ENCODE results near the gene TSPAN18.

Gene TSPAN18

GRCh38 chr11:44823006-44823405 is 96.2 kb downstream of the TSPAN18 start:
- DNase-seq (ENCODE audit: low spot score) = no peak

DNA sequence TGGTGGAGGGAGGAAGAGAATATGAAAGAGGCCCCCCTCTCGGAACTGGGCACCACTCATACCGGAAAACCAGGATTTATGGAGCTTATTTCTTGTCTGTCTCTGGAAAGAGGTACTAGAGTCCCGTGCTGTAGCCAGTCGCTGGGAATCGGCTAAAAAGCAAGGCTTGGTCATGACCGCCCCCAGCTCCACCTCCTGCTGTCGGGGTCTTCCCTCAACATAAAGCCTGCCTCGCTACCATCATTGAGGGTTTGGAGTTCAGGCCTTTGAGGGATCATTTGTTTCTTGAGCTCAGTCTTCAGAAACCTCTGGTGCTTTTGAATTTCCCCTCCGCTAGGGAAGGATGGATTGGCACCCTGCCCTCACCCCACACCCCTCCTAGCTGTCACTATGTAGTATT is 97.1 kb downstream of the TSPAN18 start:
- DNase-seq (ENCODE audit: low spot score) = no peak

DNA sequence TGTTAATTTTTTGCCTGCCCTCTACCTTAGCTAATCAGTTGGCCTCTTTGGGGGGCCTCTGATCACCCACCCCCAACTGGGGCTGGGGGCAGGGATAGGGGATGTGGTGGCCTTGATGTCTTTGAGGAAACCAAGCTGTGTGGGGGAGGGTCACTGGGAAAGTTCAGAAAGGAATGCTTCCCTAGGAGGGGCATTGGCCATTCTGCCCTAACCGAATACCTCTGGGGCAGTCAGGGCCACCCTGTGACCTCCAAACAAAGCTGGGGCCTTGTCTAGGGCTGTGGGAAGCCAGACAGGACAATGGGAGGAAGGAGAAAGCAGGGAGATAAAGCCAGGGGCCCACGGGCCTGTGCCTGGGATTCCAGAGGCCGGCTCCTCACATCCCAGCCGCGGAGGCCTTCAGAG is 97.5 kb downstream of the TSPAN18 start:
- DNase-seq (ENCODE audit: low spot score) = no peak

- DNase-seq (ENCODE audit: low spot score) = no peak
Observed at GRCh38 chr11:44825058-44825785, 98.5 kb downstream of the TSPAN18 start.

DNA sequence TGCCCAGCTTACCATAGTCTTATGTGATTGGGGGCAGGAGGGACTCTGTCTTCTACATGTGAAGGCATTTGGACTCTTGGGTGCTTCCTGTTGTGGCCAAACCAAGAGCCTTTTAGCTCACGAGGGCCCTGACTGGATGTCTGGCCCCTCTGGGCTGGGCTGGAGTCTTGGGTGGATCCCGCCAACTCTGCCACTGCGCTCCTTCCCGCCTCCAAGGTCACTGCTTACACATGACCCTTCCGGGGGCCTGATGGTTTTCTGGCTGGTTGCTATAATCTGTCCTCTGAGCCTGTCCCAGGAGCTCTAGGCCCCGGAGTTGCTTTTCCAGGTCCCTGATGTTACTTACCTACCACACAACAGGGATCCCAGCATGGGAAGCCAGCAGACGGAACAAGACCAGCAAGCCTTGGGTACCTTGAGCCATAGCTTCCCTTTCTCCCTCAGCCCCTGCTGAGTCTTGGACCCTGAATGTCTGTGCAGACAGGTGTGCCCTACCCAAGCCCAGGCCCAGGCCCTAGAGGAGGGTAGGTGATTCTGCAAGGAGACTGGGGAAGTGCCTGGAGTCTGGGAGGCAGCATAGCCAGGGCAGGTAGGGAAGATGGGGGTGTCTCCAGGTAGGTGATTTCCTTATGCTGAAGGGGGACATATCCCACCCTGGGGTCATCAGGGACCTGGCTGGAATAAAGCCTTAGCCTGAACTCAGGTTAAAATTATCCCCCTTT is 100.3 kb downstream of the TSPAN18 start:
- DNase-seq (ENCODE audit: low spot score) = no peak

DNA sequence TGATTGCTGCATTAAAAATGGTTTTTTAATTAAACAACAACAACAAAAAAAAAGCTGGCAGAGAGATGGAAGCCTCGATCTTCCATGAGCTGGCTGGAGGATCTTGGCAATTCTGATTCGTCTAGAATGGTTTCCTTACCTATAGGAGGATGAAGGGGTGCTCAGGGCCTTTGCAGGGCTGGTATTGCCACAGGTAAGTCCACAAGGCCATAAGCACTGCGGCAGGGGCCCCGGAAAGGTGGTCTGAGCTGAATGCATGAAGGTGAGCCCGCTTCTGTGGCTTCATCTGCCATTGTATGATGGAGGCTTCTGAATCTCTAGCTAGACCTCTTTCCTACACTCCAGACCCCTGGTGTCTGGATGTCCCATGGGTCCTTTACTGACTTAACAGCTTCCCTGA is 101.5 kb downstream of the TSPAN18 start:
- DNase-seq (ENCODE audit: low spot score) = no peak

DNA sequence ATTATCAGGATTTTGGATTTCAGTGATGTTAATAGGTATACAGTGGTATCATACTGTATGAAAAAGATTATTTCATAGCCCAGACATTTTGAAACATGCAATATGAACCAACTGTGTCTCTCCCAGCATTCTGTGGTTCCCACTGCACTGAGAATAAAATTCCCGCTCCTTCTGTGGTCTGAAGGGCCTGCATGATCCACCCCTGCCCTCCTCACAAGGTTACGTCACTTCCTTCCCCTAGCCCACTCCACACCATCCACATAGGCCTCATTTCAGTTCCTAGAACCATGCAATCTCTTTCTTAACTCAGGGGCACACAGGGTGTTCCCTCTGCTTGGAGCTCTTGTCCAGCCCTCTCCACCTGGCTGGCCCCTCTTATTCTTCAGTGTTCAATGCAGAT is 103.1 kb downstream of the TSPAN18 start:
- no peak for DNase-seq (ENCODE audit: low spot score)

DNA sequence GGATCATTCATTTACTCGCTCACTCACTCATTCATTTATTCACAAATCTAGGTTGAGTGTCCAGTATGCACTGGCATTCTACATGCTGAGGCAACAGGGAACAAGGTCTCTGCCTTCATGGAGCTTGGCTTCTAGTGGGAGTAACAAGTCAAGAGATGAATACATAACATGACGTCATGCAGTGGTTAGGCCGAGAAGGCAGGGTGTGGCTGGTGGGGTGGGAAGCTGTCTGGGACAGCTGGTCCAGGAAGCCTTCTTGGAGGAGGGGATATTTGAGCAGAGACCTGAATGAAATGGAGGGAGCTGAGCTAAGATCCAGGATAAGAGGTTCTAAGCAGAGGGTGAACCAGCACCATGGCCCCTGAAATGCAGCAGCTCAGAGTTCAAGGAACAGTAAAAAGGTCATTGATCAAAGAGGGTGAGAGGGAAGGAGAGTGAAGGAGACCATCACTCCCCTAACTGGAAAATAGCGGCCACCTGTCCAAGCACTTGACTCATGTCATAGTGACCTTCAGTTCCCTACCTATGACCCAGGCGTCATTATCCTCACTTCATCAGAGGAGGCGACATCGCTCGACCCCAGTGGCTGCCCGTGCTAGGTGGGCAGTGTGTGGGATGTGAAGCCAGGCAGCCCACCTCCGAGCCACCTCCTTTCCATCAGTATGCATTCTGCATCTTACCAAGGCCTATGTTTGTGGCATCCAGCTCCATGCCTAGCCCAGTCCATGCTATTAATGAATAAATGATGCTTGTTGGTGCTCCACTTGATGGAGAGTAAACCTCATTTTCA is 105.0 kb downstream of the TSPAN18 start:
- no peak for DNase-seq (ENCODE audit: low spot score)

GRCh38 chr11:44832452-44832851 is 105.7 kb downstream of the TSPAN18 start:
- no peak for DNase-seq (ENCODE audit: low spot score)

DNA sequence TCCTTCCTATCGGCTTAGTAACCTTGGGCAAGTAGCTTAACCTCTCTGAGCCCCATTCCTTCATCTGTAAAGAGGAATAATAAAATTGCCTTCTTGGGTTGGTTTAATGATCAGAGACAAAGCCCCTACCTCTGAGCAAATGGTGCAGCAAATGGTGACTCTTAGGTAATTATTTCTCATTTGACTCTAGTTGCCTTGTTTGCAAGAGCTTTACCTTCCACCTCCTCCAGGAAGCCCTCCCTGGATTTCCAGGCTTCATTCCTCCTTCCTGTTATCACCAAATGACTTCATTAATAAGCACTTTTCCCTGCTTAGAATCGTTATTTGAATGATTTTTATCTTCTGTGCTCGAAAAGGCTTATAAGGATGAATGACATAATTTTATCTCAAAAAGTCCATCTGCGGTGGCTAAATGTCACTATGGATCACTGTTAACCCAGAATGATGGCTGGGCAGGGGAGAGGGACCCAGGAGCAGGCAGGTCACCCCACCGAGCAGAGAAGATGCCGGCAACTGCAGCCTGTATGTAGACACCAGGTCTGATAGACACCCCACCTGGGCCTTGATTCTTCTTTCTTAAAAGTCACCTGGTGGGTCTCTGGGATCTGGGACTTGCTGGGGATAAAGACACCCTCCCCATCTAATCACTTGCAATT is 106.6 kb downstream of the TSPAN18 start:
- DNase-seq (ENCODE audit: low spot score) = no peak

DNA sequence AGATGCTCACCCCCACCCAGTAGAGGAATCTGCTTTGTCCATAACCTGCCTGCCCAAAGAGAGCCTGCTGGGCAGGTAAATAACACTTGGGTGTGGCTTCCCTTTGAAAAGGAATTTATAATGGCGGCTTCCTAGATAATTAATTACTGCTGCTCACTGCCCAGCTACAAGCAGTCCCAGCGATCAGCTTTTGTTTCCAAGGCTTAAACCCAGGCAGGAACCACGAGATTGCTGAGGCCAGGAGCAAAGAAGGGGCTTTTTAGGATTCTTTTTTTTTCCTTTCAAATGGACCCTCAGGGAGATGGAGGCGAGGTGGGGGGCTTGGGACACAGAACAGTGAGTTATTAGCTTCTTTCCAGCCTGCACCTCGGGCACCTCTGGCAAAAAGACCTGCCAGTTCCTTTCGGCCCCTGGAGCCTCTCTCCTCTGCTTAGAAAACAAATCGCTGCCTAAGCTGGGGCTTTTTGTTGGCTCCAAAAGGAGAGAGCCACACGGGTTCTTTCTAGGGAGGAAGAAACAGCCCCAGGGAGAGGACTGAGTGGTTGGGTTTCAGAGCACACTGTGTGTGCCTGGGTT is 107.2 kb downstream of the TSPAN18 start:
- peak; percentile 3 for DNase-seq (ENCODE audit: low spot score)

DNA sequence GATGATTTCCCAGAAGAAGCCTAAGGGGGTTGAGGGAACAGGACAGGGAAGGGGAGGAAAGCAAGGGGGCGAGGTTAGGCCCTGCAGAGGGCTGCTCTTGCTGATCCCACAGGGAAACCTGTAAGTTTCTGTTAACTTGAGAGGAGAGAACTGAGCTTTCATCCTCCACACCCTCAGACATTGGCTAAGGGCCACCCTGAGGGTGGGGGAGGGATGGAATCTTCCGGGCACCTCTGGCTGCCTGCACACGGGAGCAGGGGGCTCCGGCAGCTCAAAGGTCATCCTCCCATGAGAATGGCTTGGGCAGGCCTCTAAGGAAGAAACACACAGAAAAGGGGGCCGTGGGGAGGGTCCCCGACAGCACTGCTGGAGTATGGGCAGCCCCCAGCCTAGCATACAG is 108.1 kb downstream of the TSPAN18 start:
- no peak for DNase-seq (ENCODE audit: low spot score)

DNA sequence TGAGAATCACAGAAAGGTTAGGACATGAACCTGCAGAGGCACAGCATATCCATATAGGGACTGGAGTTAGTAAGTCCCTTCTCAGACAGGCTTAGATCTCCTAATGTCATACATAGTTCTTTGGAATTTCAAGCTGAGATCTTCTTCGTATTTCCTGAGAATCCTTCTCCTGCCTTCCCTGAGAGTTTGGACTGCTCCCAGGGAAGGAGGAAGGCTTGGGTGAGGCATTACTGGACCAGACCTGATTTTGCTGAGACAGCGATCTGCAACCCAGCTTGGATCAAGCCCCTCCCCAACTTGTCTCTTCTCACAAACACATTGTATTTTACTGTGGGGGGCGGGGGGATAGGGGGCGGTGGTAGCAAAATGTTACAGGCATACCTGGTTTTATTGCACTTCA is 108.5 kb downstream of the TSPAN18 start:
- DNase-seq (ENCODE audit: low spot score) = no peak

GRCh38 chr11:44835938-44836337 is 109.2 kb downstream of the TSPAN18 start:
- no peak for DNase-seq (ENCODE audit: low spot score)

DNA sequence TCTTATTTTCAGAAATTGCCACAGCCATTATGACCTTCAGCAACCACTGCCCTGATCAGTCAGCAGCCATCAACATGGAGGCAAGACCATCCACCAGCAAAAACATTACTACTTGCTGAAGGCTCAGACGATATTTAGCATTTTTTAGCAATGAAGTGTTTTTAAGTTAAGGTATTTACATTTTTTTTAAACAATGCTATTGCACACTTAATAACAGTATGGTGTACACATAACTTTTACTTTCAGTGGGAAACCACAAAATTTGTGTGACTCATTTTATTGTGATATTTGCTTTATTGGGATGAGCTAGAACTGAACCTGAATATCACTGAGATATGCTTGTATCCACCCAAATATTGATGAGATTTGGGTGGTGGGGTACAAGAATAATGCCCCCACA is 110.9 kb downstream of the TSPAN18 start:
- DNase-seq (ENCODE audit: low spot score) = no peak

DNA sequence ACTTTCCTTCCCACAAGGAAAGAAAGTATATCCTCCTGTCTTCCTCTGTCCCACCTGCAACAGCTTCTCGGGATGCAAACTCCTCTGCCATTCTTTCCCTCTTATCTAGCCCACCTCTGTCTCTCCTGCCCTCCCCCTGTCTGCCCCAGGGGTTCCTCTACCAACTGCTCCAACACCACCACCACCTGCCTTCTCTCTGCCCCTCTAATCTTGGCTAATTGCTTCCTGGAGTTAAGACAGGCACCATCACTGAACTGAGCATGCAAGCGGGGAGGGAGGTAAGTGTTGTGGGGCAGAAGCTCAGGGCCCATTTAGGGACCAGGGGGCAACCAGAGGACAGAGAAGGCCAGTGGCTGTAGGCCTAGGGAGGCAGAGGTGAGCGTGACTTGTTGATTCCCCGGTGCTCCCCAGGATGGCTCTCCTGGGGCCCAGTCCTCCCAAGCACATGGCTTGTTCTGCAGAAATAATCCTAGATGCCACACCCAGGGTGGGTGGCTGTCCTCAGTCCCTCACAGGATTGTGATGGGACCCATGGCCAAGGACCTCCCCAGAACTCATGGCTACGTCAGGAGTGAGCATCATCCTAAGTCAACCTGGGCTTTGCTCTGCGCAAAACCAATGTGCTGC is 112.8 kb downstream of the TSPAN18 start:
- DNase-seq (ENCODE audit: low spot score) = no peak

GRCh38 chr11:44840085-44840478 is 113.3 kb downstream of the TSPAN18 start:
- no peak for DNase-seq (ENCODE audit: low spot score)

GRCh38 chr11:44840521-44841251 is 113.9 kb downstream of the TSPAN18 start:
- DNase-seq (ENCODE audit: low spot score) = no peak

DNA sequence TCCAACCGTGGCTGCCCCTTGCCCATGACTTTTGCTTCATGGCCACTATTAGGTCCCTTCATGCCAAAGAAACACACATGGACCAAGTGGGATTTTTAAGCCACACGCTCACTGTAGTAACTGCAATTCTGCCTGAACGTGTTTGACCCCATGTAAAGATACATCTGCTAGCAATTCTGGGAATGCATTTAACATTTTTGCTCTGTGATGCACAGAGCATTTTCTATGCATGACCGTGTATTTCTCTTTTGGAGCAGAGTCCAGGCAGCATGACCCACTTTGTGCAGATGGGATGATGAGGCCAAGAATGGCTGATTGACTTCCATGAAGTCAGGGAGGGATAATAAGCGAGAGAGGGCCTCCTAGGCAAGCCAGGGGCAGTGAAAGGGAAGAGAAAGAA is 115.5 kb downstream of the TSPAN18 start:
- DNase-seq (ENCODE audit: low spot score) = no peak

DNA sequence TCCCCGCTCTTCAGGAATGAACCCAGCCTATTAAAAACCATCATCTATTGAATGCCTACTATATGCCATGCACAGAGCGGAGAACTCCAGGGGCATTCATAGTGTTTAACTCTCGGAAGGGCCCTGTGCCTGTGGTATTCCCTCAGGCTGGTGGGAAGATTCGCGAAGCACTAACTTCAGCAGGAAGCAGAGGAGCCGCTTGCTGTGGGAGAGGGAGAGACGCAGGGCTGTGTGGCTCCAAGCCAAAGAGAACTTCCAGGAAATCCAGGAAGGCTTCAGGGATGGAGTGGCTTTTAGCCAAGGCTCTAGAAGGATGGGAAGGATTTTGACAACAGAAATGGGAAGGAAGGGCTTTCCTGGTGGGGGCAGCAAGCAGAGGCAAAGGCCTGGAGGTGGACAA is 120.1 kb downstream of the TSPAN18 start:
- DNase-seq (ENCODE audit: low spot score) = no peak

DNA sequence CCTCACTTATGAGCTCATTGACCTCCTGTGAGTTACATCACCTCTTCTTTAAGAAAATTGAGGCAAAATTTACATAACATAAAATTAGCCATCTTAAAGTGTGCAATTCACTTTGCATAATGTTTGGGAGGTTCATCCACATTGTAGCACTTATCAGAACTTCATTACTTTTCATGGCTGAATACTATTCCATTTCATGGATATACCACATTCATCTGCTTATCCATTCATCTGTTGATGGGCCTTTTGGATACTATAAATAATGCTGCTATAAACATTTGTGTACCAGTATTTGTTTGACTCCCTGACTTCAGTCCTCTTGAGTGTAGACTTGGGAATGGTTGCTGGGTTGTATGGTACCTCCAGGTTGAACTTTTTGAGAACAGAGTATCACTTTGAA is 120.6 kb downstream of the TSPAN18 start:
- no peak for DNase-seq (ENCODE audit: low spot score)
